WERI-Rb-1 (cell line): Measurements from ENCODE around the gene NIPSNAP3A.

Source experiments
- DNase-seq: peaks from one replicate; pipeline ENCODE4 v3.0.0-alpha.2; 2020
- H3K27ac ChIP-seq: fragments of 250-450 bp; sonication (Bioruptor Pico); 2 replicates; pipeline ENCODE4 v1.5.1; 2020; ENCODE audit warnings: mild to moderate bottlenecking, moderate library complexity
- H3K27me3 ChIP-seq: fragments of 250-450 bp; sonication (Bioruptor Pico); 2 replicates; pipeline ENCODE4 v1.5.1; 2021; ENCODE audit warnings: mild to moderate bottlenecking, low read depth, moderate library complexity; ENCODE audit not compliant: insufficient read depth, severe bottlenecking
- H3K36me3 ChIP-seq: fragments of 250-450 bp; sonication (Bioruptor Pico); 2 replicates; pipeline ENCODE4 v1.5.1; 2020; ENCODE audit warnings: mild to moderate bottlenecking, moderate library complexity
- H3K4me3 ChIP-seq: 2 replicates; pipeline ENCODE4 v1.5.1; 2011; ENCODE audit warnings: low read depth, mild to moderate bottlenecking, control low read depth, low read length
- H3K9me3 ChIP-seq: fragments of 250-450 bp; sonication (Bioruptor Pico); 2 replicates; pipeline ENCODE4 v1.5.1; 2021; ENCODE audit warnings: mild to moderate bottlenecking, moderate library complexity; ENCODE audit not compliant: severe bottlenecking
- TF ChIP-seq, protein P1 (sequence below): IDR thresholded peaks from 2 replicates; pipeline ENCODE4 v1.5.1; 2011; ENCODE audit warnings: low read depth, mild to moderate bottlenecking, control low read depth, inconsistent platforms, low read length

Gene NIPSNAP3A

GRCh38 chr9:104775976-104776375, 28.5 kb downstream of the NIPSNAP3A start:
- H3K9me3 ChIP-seq: no peaks in the 10 kb centered on the region
- no peak overlapping the region for H3K27ac ChIP-seq
- no peak for DNase-seq
- no peak overlapping the region for H3K4me3 ChIP-seq
- no peaks in the 10 kb centered on the region for H3K36me3 ChIP-seq
- H3K27me3 ChIP-seq: no peaks in the 10 kb centered on the region
- TF ChIP-seq, protein P1, sequence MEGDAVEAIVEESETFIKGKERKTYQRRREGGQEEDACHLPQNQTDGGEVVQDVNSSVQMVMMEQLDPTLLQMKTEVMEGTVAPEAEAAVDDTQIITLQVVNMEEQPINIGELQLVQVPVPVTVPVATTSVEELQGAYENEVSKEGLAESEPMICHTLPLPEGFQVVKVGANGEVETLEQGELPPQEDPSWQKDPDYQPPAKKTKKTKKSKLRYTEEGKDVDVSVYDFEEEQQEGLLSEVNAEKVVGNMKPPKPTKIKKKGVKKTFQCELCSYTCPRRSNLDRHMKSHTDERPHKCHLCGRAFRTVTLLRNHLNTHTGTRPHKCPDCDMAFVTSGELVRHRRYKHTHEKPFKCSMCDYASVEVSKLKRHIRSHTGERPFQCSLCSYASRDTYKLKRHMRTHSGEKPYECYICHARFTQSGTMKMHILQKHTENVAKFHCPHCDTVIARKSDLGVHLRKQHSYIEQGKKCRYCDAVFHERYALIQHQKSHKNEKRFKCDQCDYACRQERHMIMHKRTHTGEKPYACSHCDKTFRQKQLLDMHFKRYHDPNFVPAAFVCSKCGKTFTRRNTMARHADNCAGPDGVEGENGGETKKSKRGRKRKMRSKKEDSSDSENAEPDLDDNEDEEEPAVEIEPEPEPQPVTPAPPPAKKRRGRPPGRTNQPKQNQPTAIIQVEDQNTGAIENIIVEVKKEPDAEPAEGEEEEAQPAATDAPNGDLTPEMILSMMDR: no peak

GRCh38 chr9:104776797-104777196, 29.3 kb downstream of the NIPSNAP3A start:
- TF ChIP-seq, protein P1: no peak
- DNase-seq: no peak
- no peaks in the 10 kb centered on the region for H3K9me3 ChIP-seq
- H3K36me3 ChIP-seq: no peaks in the 10 kb centered on the region
- H3K27ac ChIP-seq: no peak overlapping the region
- H3K27me3 ChIP-seq: no peaks in the 10 kb centered on the region
- H3K4me3 ChIP-seq: no peak overlapping the region

- no peaks in the 10 kb centered on the region for H3K9me3 ChIP-seq
- H3K36me3 ChIP-seq: no peaks in the 10 kb centered on the region
- H3K27ac ChIP-seq: no peak overlapping the region
- no peaks in the 10 kb centered on the region for H3K27me3 ChIP-seq
- no peak overlapping the region for H3K4me3 ChIP-seq
- TF ChIP-seq, protein P1: no peak
- no peak for DNase-seq
Measured at GRCh38 chr9:104778802-104779201, 31.3 kb downstream of the NIPSNAP3A start.

- H3K36me3 ChIP-seq: no peaks in the 10 kb centered on the region
- H3K27ac ChIP-seq: no peak overlapping the region
- no peak overlapping the region for H3K4me3 ChIP-seq
- TF ChIP-seq, protein P1: no peak
- DNase-seq: no peak
- H3K27me3 ChIP-seq: no peaks in the 10 kb centered on the region
- H3K9me3 ChIP-seq: no peaks in the 10 kb centered on the region
Measured at GRCh38 chr9:104779334-104779733, 31.9 kb downstream of the NIPSNAP3A start.

DNA sequence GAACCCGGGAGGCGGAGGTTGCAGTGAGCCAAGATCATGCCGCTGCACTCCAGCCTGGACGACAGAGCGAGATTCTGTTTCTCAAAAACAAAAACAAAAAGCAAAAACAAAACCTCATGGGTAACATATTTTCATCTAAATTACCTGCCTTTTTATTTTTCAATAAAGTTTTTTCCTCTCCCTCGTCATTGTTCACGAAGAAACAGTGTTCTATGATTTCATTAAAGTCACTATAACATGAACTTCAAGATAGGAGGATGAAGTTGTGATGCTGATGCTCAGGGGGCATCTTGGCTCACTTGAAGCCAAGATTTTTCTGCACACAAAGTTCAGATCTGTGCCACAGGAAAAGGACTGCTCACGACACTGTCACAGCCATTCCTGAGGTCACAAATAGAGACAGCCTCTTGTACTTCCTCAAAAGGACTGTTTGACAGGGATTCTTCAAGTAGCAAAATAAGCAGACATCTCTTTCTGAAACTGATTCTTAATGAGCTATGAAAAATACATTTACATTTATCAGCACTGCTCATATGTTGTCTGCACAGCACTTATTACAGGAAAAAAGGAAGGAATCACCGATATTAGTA, 32.6 kb downstream of the NIPSNAP3A start:
- no peak for DNase-seq
- H3K27ac ChIP-seq: no peak overlapping the region
- TF ChIP-seq, protein P1: no peak
- H3K9me3 ChIP-seq: no peaks in the 10 kb centered on the region
- H3K27me3 ChIP-seq: no peaks in the 10 kb centered on the region
- no peak overlapping the region for H3K4me3 ChIP-seq
- H3K36me3 ChIP-seq: no peaks in the 10 kb centered on the region

DNA sequence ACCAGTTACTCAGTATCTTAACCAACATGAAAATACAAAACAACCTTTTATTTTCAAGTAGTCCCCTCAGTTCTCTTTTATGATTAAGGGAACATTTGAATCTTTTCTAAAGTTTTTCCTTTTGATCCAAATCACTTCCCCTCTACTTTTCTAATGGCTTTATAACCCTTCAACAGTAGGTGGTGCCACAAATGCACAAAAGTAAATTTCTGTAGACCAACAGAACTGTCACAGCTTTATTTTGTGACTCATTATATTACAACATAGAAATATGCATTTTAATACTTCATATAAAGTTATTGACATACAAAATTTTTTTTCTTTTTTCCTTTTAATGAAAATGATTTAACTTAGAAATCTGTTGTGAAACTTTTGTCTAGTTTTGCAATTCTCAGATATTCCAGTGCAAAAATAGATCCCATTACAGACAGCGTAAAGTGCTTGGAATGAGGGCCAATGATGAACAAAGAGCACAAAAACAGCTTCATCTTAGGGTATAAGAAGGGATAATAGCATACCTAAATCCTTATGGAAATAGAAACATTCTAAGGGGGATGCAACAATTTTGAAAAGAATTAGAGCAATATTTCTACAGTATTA, 33.4 kb downstream of the NIPSNAP3A start:
- Histone ChIP-seq H3K36me3 (no peaks in the 10 kb centered on the region), H3K27me3 (no peaks in the 10 kb centered on the region), H3K4me3 (no peak overlapping the region), H3K9me3 (no peaks in the 10 kb centered on the region), H3K27ac (no peak overlapping the region)
- DNase-seq: no peak
- TF ChIP-seq, protein P1: peak; percentile 32; the same call in 1 of the 2 replicates
